ENCODE data around the gene PHYKPL.
"Not testable (repeated sequence)": the region's sequence is repeated elsewhere in the genome, so short reads cannot be mapped to it uniquely, and the experiment has no call there.

PHYKPL gene

GRCh38 chr5:178207917-178208280, 24.7 kb downstream of the PHYKPL start:
- no peak for DNase-seq (ENCODE audit: low read depth in 2 of 2)

DNA sequence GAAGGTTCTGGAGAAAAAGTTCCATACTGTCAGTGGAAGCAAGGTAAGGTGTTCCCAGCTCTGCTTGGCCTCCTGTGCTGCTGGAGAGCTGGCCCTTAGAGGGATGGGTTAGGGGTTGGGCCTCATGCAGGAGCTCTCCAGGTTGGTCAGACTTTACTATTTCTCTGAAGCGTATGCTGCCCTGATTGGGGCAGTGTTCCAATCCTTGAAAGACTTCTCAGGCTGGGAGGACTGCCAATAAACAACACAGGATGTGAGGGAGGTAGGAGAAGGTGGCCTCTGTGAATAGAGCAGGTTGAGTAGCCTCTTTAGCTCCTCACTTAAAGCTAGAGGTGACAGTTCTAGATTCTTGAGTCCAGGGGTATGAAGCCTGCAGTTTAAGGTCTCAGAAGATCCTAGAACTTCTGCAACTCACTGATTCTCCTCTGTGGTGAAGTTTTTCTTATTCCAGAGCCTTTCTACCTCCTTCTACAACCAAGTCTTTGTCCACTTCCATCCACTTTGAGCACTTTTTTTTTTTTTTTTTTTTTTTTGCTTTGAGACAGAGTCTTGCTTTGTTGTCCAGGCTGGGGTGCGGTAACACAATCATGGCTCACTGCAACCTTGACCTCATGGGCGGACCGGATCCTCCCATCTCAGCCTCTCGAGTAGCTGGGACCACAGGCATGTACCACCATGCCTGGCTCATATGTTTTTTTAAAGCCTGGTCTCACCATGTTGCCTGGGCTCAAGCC, 25.3 kb downstream of the PHYKPL start:
- DNase-seq (ENCODE audit: low read depth in 2 of 2), result no peak

DNA sequence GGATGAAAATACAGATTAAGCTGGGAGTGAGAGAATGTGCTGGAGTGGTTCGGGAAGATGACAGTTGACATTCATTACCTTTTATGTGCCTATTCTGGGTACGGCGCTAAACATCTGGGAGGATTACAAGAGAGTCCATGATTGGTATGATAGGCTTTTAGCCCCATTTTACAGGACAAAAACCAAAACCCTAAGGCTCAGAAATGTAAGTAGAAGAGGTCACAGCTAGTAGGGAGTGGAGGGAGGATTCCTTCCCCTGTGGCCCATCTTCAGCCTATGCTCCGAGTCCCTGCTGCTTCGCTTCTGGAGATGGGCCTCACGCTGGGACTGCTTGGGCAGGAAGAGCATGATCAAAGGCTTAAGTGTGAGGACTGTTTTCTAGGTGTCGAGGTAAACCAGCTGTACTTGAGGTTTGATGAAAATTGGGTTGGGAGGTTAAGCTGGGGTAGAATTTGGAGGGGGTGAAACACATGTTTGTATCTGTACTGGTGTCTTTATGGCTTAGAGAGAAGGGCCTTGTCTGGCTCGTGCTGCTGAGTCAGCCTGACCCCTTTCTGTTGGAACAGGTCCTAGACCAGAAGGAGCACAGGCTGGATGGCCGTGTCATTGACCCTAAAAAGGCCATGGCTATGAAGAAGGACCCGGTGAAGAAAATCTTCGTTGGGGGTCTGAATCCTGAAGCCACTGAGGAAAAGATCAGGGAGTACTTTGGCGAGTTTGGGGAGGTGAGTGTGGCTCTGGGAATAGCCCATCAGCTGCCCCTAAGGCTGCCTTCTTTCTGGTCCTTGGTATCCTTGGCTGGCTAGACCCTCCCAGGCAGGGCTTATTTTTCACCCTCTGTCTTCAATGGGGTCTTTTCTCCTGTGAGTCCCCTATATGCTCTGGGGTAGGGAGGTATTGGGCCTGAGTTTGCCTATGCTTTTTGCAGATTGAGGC, 26.2 kb downstream of the PHYKPL start:
- no peak for DNase-seq (ENCODE audit: low read depth in 2 of 2)

- DNase-seq (ENCODE audit: low read depth in 2 of 2), result no peak
Measured at GRCh38 chr5:178205749-178206047, 26.9 kb downstream of the PHYKPL start.

GRCh38 chr5:178204935-178205748, 27.5 kb downstream of the PHYKPL start:
- peak; percentile 43 to 56 for DNase-seq (ENCODE audit: low read depth in 2 of 2)

DNA sequence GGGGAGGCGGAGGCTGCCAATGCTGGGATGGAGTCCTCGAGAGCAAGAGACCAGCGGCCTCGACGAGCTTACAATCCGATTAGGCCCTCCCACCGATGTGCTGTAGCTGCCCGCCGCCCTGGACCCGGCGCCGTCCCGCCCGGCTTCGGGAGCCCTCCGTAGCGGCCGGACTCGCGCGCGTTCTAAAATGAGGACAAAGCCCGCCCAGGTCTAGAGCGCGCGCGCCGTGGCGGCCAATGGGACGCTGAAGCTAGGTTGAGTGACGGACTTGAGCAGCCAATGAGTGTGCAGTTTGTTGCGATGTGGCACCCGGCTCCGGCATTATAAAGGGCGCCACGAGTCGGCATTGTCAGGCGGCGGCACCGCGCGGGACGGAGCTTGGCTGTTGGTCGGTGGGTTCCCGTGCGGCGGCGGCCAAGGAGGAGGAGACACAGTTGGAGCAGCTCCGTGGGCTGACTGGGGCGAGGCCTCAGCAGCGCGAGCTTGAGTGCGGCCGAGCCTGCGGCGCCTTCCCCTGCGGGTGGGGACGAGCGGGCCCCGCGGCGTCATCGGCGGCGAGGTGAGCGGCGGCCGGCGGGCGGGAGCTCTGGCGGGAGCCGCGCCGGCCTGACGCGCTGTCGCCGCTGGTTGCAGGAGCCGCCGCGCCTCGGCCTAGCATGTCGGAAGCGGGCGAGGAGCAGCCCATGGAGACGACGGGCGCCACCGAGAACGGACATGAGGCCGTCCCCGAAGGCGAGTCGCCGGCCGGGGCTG, 28.2 kb downstream of the PHYKPL start, which contains the start of gene HNRNPAB:
HNRNPAB (plus strand) TSS at position 352 of the 753 bp plus-strand sequence; CDS start at position 657, 305 bp downstream.
- DNase-seq (ENCODE audit: low read depth in 2 of 2), result peak; percentile 89 to 92

DNA sequence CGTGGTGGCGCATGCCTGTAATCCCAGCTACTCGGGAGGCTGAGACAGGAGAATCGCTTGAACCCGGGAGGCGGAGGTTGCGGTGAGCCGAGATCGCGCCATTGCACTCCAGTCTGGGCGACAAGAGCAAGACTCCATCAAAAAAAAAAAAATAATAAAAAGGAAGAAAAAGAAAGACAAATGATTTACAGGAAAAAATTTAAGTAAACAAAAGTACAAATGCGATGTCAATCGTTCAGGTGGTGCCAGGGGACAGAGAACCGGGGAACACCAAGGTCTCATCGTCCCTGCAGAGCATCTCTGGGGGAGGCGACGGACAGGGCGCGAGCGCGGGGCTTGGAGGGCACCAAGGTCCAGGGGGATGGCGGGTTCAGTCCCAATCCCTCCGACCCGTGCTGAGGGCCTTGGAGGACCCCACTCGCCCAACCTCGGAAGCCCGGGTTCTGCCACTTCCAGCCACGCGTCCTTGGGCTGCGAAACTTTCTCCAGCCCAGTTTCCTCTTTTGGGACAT, 28.9 kb downstream of the PHYKPL start:
- no peak for DNase-seq (ENCODE audit: low read depth in 2 of 2)

- DNase-seq (ENCODE audit: low read depth in 2 of 2), result no peak
Measured at GRCh38 chr5:178202541-178202940, 30.1 kb downstream of the PHYKPL start.

- DNase-seq (ENCODE audit: low read depth in 2 of 2), result no peak
Measured at GRCh38 chr5:178201927-178202235, 30.7 kb downstream of the PHYKPL start.

- no peak for DNase-seq (ENCODE audit: low read depth in 2 of 2)
Measured at GRCh38 chr5:178201221-178201926, 31.2 kb downstream of the PHYKPL start.

DNA sequence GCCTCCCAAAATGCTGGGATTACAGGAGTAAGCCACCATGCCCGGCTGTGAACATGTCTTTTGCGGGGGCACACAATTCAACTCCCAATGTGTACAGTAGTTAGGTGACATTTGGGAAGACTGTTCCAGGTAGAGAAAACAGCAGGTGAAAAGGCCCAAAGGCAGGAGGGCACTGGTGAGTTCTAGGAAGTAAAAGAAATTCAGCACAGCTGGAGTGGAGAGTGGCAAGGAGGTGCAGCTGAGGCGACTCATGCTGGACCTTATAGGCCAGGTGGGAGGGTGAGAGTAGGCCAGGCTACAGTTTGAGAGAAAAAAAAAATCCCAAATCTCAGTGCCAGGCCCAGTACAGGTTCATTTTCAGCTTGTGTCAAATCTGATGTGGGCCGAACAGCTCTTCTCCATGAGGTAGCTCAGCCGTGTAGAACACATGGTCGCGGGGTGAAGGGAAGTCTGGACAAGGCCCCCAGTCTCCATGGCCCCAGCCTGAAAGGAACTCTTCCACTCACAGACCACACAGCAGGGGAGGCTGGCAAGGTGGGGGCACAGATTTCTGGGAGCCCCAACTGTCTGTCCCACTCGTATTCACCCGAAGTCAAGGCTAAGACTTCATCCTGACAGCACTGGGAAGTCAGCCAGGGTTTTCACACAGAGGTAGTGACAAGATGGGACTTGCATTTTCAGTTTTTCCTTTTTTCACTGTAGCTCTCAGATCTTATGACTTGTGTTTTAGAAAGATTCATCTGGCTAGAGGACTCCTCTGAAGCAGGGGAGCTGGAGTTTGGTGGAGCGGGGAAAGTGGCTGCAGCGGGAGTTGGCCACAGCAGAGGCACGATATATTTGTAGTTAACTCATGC, 32.8 kb downstream of the PHYKPL start:
- DNase-seq (ENCODE audit: low read depth in 2 of 2), result no peak

GRCh38 chr5:178198706-178199105, 33.9 kb downstream of the PHYKPL start:
- no peak for DNase-seq (ENCODE audit: low read depth in 2 of 2)

DNA sequence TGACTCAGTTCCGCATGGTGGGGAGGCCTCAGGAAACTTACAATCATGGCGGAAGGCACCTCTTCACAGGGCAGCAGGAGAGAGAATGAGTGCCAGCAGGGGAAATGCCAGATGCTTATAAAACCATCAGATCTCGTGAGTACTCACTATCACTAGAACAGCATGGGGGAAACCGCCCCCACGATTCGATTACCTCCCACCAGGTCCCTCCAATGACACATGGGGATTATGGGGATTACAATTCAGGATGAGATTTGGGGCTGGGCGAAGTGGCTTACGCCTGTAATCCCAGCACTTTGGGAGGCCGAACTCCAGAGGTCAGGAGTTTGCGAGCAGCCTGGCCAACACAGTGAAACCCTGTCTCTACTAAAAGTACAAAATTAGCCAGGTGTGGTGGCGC, 34.5 kb downstream of the PHYKPL start:
- DNase-seq (ENCODE audit: low read depth in 2 of 2), result not testable (repeated sequence)

DNA sequence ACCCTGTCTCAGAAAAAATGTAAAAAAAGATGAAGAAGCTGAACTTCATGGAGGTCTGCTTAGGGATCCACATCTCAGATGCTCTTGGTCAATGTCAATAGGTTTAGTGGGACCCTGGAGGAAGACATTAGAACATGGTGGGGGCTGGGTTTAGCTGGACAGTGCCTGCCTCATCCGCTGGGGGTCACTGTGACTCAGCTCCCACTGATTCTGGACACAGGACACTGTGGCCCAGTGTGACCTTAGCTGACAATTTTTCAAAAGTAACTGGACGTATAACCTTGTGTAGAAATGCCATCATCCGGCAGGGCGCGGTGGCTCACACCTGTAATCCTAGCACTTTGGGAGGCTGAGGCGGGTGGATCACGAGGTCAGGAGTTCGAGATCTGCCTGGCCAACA, 35.6 kb downstream of the PHYKPL start:
- no peak for DNase-seq (ENCODE audit: low read depth in 2 of 2)

DNA sequence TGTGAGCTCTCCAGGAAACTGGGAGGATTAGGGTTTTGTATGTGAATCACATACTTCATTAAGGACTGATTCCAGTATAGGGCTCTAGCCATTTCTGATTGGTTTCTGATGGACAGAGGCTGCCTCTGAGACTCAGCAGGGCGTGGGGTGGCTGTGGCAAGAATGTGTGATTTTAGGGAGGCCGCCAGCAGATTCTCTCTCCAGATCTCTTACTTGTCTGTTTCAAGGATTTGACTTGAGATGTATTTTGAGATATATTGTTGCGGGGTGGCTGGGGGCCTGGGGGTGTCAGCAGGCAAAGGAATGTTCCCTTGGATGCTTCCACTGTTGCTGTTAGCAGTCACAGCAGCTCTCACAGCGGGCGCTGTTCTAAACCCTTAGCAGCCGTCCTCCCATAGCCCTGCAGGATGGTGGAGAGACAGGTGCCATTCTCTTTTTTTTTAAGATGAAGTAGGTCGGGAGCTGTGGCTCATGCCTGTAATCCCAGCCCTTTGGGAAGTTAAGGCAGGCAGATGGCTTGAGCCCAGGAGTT, 36.3 kb downstream of the PHYKPL start:
- no peak for DNase-seq (ENCODE audit: low read depth in 2 of 2)

GRCh38 chr5:178194026-178194425, 38.6 kb downstream of the PHYKPL start:
- DNase-seq (ENCODE audit: low read depth in 2 of 2), result no peak

DNA sequence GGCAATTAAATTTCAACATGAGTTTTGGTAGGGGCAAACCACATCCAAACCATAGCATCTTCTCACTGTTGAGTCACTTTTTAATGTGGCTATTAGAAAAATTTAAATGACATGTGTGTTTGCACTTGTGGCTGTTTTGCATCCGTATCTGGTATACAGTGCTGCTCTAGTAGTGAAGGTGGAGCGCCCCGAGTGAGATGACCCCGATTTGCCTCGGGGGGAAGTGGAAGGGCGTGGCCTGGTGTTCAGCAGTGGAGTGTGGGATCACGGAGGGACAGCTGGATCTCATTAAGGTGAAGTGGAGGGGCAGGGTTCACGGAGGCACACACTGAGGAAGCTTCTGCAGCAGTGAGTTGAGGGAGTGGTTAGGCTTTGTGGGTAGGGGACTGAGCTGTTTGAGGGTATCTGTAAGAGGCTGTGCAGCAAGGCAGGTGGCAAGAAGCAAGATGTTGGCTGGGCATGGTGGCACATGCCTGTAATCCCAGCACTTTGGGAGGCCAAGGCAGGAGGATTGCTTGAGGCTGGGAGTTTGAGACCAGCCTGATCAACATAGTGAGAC, 39.3 kb downstream of the PHYKPL start:
- no peak for DNase-seq (ENCODE audit: low read depth in 2 of 2)

- no peak for DNase-seq (ENCODE audit: low read depth in 2 of 2)
Measured at GRCh38 chr5:178192787-178193186, 39.8 kb downstream of the PHYKPL start.

DNA sequence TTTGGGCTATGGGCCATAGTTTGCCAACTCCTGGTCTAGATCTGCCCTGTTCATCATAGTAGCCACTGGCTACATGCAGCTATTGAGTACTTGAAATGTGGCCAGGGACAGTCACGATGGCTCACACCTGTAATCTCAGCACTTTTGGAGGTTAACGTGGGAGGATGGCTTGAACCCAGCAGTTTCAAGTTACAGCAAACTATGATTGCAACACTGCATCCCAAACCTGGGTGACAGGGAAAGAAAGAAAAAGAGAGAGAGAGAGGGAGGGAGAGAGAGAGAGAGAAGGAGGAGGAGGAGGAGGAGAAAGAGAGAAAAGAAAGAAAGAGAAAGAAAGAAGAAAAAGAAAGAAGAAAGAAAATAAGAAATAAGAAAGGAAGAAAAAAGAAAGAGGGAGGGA, 40.4 kb downstream of the PHYKPL start:
- DNase-seq (ENCODE audit: low read depth in 2 of 2), result no peak

Measured in activated CD8-positive, alpha-beta memory T cell treated with anti-CD3 and anti-CD28 coated beads for 4 hours (primary cell).